Esophagus (tissue), 2 donors: ENCODE results near the gene IGF2. TPM values are rescaled to one million over a fixed set of nuclear protein-coding genes. Genes with fewer than 3 reads are reported as not detected.

ENCODE experiments used
- H3K27ac ChIP-seq, 2 donors: one replicate each; pipeline ENCODE4 v1.5.1; 2013; ENCODE audit warnings: low read depth in 2 of 2, mild to moderate bottlenecking in 2 of 2, inconsistent platforms in 1 of 2, low read length in 1 of 2, moderate library complexity in 1 of 2
- H3K27me3 ChIP-seq, 2 donors: one replicate each; pipeline ENCODE4 v1.6.1; 2013; ENCODE audit warnings: low read length in 2 of 2, control low read depth in 1 of 2, mild to moderate bottlenecking in 1 of 2; ENCODE audit not compliant: insufficient read depth in 2 of 2, control insufficient read depth in 1 of 2
- H3K36me3 ChIP-seq, 2 donors: one replicate each; pipeline ENCODE4 v1.6.1; 2013; ENCODE audit warnings: low read length in 1 of 2; ENCODE audit not compliant: control insufficient read depth in 2 of 2, insufficient read depth in 2 of 2
- H3K4me1 ChIP-seq, 2 donors: one replicate each; pipeline ENCODE4 v1.6.1; 2013; ENCODE audit warnings: low read length in 1 of 2; ENCODE audit not compliant: control insufficient read depth in 2 of 2, insufficient read depth in 2 of 2
- H3K4me3 ChIP-seq, 2 donors: one replicate each; pipeline ENCODE4 v1.5.1; 2013; ENCODE audit warnings: low read length in 2 of 2, mild to moderate bottlenecking in 2 of 2, low read depth in 1 of 2, moderate library complexity in 1 of 2
- H3K9me3 ChIP-seq, 2 donors: one replicate each; pipeline ENCODE4 v1.6.1; 2013; ENCODE audit warnings: mild to moderate bottlenecking in 2 of 2, low read depth in 1 of 2, low read length in 1 of 2, moderate library complexity in 1 of 2; ENCODE audit not compliant: control insufficient read depth in 2 of 2, insufficient read depth in 1 of 2
- WGBS, 2 donors: extraction: QIAGEN DNeasy Blood & Tissue Kit; methylation state at CpG; one replicate each; pipeline ENCODE4 v1.1.7; 2013; 5-methylcytosine and 5-hydroxymethylcytosine counted together
- polyA plus RNA-seq, 2 donors: library from polyadenylated mRNA; stranded (reverse); fragments of 200-250 nt; gene quantifications; one replicate each; pipeline ENCODE4 v1.2.3, GENCODE V29; 2013
- donor health status: healthy with polysubstance abuse.
- donor health status: Bipolar disorder and iron deficiency.

Gene IGF2
- polyA plus RNA-seq, 2 donors, result 2.4 to 3.2 TPM

DNA sequence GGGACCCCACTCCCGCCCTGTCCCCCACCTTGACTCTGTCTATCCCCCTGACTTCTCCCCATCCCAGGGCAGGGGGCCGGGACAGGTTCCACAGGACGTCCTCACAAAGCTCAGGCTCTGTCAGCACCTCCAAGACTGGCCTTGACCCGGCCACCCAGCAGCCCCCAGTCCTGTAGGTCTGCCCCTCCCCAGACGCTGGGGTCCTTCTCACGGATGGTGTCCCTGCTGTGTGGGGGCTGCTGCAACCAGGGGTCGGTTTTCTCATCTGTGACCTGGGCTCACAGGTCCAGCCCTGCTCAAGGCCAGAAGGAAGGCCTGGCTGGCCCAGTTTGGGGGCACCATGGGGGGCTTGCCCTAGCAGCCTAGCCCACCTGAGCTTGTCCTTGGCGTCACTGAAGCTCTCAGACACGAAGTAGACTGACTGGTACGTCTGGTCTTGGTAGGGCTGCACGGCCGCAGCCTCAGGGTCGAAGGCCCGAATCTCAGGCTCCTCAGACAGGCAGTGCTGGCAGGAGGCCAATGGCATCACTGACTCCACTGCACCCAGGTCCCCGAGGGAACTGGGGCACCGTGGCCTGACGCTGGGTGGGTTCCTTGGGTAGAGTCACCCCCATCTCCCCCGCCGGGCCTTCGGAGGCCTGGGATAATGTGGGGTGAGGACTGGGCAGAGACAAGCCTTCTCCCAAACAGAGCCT is 25.8 kb upstream of the IGF2 start:
- no peaks in the 10 kb centered on the region for H3K36me3 ChIP-seq
- H3K27ac ChIP-seq, result no peak overlapping the region
- peaks cover 3 to 4% of the 10 kb centered on the region in 2 donors for H3K27me3 ChIP-seq
- WGBS, 2 donors, result 63 to 69% methylated on average over 20 of the region's 20 CpGs
- H3K4me1 ChIP-seq, result peaks cover 0 to 4% of the 10 kb centered on the region in 2 donors
- no peak overlapping the region for H3K4me3 ChIP-seq
- no peaks in the 10 kb centered on the region for H3K9me3 ChIP-seq

- no peaks in the 10 kb centered on the region for H3K9me3 ChIP-seq
- no peak overlapping the region for H3K27ac ChIP-seq
- H3K27me3 ChIP-seq, result peaks cover 3 to 4% of the 10 kb centered on the region in 2 donors
- WGBS, 2 donors, result 83 to 84% methylated on average over 19 to 22 of the region's 22 CpGs
- no peak overlapping the region for H3K4me3 ChIP-seq
- H3K4me1 ChIP-seq, result no peaks in the 10 kb centered on the region
- no peaks in the 10 kb centered on the region for H3K36me3 ChIP-seq
Observed at GRCh38 chr11:2164081-2164480, 24.9 kb upstream of the IGF2 start.

DNA sequence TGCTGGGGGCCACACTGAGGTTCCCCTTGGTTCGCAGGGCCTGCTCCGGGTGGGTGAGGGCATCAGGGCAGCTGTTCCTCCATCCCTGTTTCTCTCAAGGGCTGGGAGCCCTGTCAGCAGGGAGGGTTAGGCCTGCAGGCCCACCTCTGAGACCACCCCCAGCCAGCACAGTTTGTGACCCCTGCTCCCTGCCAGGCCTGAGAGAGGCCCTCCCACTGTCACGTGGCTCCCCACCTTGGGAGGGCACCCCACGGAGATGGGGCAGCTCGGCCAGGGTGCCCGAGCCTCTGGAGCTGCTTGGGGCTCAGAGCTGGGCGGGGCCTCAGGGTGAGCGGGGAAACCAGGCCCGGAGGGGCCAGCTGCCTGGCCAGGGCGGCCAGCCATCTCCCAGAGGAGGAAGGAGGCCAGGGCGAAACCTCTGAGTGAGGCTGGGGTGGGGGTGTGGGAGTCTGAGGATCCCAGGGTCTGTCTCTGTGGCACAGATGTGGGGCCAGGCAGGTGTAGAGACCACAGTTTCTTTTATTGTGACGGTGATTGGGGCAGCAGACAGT is 24.3 kb upstream of the IGF2 start:
- 66 to 69% methylated on average over 12 of the region's 12 CpGs for WGBS, 2 donors
- H3K27me3 ChIP-seq, result peaks cover 3 to 4% of the 10 kb centered on the region in 2 donors
- no peaks in the 10 kb centered on the region for H3K4me1 ChIP-seq
- H3K9me3 ChIP-seq, result no peaks in the 10 kb centered on the region
- no peak overlapping the region for H3K27ac ChIP-seq
- H3K36me3 ChIP-seq, result no peaks in the 10 kb centered on the region
- no peak overlapping the region for H3K4me3 ChIP-seq

- Histone ChIP-seq H3K27ac (no peak within 1 kb of the TSS), H3K27me3 (no peaks in the 10 kb centered on the region), H3K36me3 (no peaks in the 10 kb centered on the region), H3K9me3 (no peaks in the 10 kb centered on the region), H3K4me3 (no peak within 1 kb of the TSS), H3K4me1 (peaks cover 0 to 2% of the 10 kb centered on the region in 2 donors)
- 74 to 75% methylated on average over 13 of the region's 13 CpGs for WGBS, 2 donors
Observed at GRCh38 chr11:2160736-2161259, 21.6 kb upstream of the IGF2 start, which contains the start of gene INS. INS (minus strand) TSS chr11:2161209; CDS start chr11:2160971, 238 bp downstream.

- Histone ChIP-seq H3K36me3 (no peaks in the 10 kb centered on the region), H3K27ac (no peak overlapping the region), H3K9me3 (no peaks in the 10 kb centered on the region), H3K27me3 (no peaks in the 10 kb centered on the region), H3K4me1 (peaks cover 0 to 2% of the 10 kb centered on the region in 2 donors), H3K4me3 (no peak overlapping the region)
- 63 to 64% methylated on average over 36 of the region's 36 CpGs for WGBS, 2 donors
Observed at GRCh38 chr11:2159536-2160413, 20.6 kb upstream of the IGF2 start.

GRCh38 chr11:2158966-2159365 is 19.8 kb upstream of the IGF2 start:
- Histone ChIP-seq H3K4me1 (peaks cover 0 to 2% of the 10 kb centered on the region in 2 donors), H3K27ac (no peak overlapping the region), H3K9me3 (no peaks in the 10 kb centered on the region), H3K27me3 (no peaks in the 10 kb centered on the region), H3K4me3 (no peak overlapping the region), H3K36me3 (no peaks in the 10 kb centered on the region)
- 65% methylated on average over 9 to 10 of the region's 10 CpGs for WGBS, 2 donors

DNA sequence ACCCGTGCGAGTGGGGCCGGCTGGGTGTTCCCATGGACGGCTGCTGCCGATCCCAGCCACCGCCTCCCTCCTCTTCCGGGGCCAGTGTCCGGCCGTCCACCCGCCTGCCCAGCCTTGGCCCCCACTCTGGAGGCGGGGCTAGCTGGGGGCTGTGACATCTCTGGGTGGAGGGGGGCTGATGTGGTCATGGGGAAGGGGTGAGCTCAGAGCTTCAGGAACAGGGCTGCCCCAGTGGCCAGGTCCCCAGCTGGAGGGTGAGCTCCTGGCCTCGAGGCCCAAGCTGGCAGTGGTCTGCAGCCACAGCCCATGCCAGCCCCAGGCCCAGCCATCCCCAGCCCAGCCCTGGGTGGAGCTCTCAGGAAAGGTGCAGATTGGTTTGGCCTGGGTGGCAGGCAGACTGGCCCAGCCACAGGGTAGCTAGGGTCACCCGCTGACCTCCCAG is 19.1 kb upstream of the IGF2 start:
- Histone ChIP-seq H3K4me3 (no peak overlapping the region), H3K9me3 (no peaks in the 10 kb centered on the region), H3K4me1 (peaks cover 0 to 2% of the 10 kb centered on the region in 2 donors), H3K36me3 (no peaks in the 10 kb centered on the region), H3K27ac (no peak overlapping the region), H3K27me3 (no peaks in the 10 kb centered on the region)
- WGBS, 2 donors, result 59% methylated on average over 13 of the region's 13 CpGs

- no peaks in the 10 kb centered on the region for H3K9me3 ChIP-seq
- no peaks in the 10 kb centered on the region for H3K27me3 ChIP-seq
- H3K36me3 ChIP-seq, result no peaks in the 10 kb centered on the region
- H3K27ac ChIP-seq, result no peak overlapping the region
- H3K4me1 ChIP-seq, result peaks cover 0 to 2% of the 10 kb centered on the region in 2 donors
- WGBS, 2 donors, result 64 to 72% methylated on average over 14 to 18 of the region's 18 CpGs
- no peak overlapping the region for H3K4me3 ChIP-seq
Observed at GRCh38 chr11:2157294-2158040, 18.3 kb upstream of the IGF2 start.
